Measurements from ENCODE around the gene LGALSL.
"Not testable (repeated sequence)": the region's sequence is repeated elsewhere in the genome, so short reads cannot be mapped to it uniquely, and the experiment has no call there.

Gene LGALSL

DNA sequence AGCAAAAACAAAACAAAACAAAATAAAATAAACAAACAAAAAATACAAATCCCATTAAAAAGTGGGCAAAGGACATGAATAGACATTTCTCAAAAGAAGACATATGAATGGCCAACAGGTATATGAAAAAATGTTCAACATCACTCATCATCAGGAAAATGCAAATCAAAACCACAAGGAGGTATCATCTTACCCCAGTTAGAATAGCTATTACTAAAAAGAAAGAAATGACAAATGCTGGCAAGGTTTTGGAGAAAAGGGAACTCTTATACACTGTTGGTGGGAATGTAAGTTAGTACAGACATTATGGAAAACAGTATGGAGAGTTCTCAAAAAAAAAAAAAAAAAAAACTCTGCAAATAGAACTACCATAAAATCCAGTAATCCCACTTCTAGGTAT is 8.0 kb upstream of the LGALSL start:
- not testable (repeated sequence) for DNase-seq

DNA sequence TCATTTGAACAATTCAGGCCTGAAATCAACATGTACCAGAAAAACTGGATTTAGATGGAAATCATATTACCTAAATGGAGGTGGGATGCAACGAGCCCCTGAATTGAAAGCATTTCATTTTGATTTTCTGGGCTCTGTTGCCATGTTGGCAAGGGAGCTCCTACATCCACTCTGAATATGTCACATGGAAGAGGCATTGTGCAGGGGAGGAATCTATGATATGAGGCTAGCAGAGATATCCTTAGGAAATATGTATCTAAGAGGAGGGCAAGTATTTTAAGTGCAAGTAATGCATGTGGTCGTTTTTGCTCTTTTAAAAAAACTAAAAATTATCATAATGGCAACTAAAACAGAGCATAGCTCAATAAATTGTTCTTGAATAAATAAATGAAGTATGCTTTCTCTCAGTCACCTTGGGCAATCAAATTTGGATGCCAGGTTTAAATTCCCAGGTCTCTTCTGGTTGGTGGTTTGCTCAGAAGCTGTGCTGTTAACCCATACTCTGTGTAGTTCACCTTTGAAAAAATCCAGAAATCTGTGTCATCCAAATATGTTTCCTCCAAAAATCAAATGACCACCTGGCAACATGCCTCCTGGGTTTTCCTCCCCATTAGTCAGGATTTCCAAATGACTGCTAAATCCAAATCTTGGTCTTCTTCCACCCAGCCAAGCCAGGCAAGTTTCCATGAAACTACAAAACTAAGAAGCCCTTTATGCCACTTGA is 6.5 kb upstream of the LGALSL start:
- no peak for DNase-seq

DNA sequence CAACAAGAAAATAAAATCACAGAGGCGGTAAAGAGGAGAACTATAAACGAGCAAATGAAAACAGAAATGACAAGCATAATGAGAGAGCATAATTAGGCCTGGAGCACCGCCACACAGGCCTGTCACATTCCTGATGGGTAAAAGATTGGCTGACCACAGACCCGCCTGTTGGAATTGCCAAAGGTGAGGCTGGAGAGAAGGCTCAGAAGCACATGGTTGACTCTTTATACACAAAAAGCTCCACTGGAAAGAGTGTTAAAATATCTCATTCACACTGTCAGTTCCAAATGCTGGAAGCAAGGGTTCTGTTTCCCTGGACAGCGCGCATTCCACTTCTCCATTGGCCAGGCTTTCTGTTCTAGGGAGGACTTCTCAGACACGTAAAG is 5.9 kb upstream of the LGALSL start:
- DNase-seq = no peak

DNA sequence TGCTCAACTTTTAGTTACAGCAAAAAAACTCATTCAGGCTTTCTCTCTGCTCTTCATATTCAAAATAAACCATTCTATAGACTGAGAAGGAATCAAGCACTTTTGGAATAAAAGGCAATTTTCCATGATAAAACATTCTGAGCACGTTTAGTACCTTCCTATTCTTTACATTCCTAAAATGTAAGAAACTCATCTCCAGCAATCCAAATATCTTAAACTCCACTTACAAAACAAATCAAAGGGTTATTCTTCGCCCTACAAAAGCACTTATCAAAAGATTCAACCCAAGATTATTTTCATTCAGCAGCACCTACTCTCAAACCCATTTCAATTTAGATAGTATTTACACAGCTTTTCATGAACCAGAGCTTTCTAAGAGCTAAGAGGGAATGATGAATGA is 2.9 kb upstream of the LGALSL start:
- no peak for DNase-seq

DNA sequence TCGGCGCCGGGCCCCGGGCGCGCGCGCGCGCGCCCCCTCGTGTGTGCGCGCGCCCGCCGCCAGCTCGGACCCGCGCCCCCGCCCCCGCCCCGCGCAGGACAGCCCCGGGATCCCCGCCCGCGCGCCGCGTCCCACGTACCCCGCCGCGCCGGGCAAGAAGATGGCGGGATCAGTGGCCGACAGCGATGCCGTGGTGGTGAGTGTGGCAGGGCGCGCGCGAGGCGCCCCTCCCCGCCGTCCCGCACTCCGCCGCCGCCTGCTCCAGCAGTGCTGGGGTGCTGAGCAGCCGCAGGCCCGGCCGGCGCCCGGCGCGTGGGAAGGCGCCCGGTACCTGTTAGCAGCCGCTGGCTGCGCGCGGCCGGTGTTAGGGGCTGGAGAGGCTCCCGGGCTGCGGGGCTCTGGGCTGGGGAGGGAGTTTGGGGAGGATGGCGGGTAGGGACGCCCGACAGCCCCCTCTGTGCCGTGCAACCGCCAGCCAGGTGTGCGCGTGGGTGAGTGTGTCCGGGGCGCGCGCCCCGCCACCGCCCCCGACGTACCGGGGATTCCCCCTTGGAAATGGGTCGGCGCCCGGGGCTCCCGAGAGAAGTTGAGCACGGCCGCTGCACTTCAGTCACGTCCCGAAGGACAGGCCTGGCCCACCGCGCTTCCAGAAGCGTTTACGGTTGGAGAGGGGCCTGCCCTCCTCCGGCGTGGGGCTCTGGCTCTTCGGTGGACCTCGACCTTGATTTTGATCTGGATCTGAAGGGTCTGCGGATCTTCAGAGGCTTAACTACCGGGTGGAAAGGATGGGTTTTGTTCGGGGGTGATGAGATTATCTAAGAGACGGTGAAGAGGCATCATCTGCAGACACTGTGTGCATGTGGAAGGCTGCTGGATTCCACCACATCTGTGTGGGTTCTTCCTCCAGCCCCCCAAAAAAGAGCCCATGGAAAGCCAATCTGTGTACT is 697 bp downstream of the LGALSL start:
- DNase-seq = peak; percentile 56

DNA sequence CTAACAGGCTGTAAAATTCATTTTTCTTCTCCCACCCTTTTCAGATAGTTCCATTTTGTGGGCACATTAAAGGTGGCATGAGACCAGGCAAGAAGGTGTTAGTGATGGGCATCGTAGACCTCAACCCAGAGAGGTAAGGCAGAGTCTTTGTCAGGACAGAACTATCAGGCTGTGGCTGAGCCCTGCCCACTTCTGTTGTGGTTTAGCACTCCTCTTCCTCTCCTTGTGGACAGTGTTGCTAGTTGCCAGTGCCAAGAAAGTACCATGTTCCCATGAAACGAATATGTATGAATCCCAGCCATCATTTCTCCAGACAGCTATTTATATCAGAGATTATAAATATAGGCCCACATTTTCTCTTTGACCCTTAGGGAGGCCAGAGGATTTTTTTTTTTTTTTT is 1.6 kb downstream of the LGALSL start:
- DNase-seq = no peak

DNA sequence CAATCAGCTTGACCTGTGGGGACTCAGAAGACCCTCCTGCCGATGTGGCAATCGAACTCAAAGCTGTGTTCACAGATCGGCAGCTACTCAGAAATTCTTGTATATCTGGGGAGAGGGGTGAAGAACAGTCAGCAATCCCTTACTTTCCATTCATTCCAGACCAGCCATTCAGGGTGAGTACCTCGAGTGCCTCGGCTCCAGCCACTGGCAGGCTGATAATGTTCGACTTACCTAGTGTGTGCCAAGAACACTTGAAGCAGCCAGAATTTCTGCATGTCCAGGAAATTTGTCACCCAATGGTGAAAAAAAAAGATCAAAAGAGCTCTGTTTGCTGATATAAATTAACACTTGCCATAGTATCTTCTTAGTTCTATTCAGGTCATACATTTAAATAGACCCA is 2.3 kb downstream of the LGALSL start:
- no peak for DNase-seq

DNA sequence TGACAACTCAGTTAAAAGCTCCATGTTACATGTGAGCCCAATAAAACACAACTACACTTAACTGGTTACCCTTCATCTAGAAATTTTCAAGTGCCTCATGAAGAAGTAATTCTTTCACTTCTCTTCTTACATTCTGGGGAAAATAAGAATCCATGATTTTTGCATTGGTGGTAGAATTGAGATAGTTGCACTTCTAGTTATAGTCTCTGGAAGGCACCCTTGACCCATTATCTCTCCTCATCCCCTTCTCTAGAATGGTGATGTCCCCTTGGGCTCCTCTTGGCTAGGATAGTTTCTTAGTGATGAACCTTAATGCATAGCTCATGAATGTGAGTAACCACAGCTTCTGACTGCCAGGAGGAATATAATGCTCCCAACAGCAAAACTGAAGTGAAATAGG is 3.6 kb downstream of the LGALSL start:
- DNase-seq = no peak

DNA sequence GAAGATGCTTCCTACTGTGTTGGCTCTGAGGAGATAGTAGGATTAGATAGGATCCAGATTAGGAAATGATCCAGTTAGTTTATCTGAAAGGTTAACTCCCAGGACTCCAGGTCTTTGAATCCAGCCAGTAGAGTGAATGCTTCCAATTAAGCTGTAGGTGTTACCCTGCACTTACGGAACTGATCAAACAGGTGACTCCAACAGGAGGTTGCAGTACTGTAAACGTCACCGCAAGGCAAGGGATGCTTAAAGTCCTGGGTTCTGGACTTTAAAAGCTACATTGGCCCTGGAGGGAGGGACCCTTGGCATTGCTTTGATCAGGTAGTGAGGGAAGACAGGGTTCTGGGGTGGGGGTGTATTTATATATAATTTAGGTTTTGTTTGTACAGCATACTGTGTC is 5.6 kb downstream of the LGALSL start:
- DNase-seq = no peak

DNA sequence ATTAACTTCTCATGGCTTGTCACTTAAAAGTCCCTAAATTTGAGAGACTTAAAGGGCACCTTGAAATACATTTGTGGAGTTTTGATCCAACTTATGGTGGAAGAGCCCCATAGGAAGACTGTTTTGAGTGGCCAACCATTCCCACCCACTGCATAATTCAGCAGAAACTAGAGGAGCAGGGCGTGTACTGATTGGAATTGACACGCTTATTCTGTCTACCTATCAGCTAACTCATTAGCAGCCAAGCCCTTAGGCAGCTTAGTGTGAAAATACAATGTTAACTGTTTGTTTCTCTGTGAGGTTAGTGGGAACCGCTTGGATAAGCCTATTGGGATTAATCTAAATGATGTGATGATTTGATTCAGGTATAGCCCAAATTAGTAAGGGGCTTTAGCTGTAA is 6.4 kb downstream of the LGALSL start:
- DNase-seq = no peak

DNA sequence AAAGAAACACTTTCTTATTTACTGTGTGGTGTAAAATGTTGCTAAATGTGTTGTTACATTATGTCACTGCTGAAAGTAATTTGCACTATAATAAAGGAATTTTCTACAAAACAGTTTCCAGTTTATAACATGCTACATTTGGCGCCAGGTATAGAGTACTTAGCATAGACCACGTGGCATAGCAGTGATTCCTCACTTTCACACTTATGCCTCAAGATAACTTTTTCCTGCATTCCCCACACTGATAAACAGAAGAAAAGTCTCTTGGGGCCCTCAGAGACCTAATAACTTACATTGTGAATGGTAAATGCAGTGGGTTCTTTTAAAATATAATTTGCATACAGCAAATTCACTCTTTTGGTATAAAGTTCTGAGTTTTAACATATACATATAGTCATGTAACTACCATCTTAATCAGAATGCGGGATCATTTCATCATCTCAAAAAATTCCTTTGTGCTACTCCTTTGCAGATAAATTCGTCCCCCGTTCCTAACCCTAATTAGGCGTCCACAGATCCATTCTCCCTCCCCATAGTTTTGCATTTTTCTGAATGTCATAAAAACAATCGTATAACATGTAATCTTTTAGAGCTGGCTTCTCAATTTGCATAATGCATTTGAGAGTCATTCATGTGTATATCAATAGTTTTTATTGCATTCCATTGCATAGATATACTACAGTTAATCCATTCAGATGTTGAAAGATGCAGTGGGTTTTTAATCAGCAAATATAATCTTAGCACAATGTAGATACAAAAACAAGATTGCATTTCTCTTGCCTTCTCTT is 7.5 kb downstream of the LGALSL start:
- no peak for DNase-seq

DNA sequence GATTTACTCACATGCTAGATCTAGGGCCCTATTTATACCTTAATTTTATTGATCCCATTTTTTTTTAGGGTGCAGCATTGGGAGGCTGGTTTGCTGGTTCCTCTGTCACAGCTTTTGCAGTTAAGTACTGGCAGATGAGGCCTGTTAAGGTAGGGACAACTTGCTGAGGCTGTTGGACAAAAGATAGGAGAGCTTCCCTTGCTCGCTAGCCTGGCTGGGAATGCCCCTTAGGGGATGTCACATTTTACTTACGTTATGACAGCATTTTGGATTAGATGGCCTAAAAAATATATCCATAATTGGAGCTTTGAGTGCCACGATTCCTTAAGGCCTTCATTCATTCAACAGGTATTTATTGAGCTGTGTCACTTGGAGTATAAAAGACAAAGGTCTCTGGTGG is 8.2 kb downstream of the LGALSL start:
- no peak for DNase-seq

DNA sequence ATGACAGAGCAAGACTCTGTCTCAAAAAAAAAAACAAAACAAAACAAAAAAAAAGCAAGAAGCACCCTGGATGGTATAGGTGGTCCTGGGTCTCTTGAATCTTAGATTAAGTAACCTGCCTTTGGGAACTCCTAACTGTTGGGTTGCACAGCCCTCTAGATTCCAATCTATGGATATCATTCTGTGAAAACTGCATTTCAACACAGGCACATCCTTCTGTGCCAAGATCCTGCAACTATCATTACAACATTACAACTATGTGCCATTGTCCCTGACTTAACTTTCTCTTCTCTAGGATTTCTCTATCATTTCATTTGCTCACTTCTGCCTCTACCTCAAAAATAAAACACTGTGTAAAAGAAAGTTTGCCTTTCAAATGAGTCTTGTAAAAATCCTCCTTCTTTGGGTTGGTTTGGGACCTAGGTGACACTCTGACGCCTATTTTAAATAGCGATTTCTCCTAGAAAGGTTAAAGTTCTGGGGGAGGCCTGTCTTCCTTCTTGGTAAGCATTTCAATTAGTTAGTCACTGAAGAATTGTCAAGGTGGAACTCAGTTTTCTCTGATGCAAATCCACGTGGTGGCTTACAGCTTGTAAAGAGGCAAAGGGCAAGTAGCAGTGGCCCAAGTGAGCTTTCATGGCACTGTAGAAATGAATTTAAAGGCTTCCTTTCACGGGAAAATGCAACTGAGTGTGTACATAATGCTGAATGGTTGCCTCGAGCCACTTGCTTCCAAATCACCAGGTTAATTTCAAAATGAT is 9.2 kb downstream of the LGALSL start:
- no peak for DNase-seq

DNA sequence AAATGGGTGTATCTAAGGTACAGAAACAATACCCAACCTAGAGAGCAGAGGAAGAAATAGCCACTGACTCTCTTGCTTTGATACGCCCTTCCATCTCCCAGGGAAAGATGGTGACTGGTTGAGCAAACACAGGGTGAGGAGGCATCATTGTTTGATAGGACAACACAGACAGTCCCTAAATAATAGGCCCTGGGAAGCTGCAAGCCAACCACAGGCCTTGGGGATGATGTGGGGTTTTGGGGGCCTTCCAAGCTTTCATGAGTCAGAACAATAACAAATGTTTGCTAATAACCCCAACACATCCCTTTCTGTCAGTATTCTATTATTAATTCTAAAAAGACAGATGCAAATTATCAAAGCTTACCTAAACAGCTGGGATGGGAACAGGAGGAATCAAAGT is 9.8 kb downstream of the LGALSL start:
- no peak for DNase-seq

DNA sequence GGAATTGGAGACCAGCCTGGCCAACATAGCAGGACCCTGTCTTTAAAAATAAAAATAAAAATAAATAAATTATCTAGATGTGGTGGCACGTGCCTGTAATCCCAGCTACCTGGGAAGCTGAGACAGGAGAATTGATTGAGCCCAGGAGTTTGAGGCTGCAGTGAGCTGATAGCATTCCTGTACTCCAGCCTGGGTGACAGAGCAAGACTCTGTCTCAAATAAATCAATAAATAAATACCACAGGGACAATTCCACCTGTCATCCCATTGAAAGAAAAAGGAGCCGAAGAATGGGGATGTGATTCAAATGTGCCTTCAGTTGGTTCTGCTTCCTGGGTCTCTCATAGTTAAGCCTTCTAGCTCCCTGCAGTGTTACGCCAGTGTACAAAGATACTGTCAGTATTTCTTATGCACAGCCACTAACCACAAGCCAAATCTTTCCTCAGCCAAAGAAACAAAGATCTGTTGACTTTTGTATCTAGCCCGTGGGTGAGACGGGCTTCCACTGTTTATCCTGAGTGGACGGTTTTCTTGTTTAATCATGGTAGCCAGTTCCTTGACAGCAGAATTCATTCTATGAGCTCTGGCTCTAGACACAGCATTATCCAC is 12.6 kb downstream of the LGALSL start:
- DNase-seq = no peak

DNA sequence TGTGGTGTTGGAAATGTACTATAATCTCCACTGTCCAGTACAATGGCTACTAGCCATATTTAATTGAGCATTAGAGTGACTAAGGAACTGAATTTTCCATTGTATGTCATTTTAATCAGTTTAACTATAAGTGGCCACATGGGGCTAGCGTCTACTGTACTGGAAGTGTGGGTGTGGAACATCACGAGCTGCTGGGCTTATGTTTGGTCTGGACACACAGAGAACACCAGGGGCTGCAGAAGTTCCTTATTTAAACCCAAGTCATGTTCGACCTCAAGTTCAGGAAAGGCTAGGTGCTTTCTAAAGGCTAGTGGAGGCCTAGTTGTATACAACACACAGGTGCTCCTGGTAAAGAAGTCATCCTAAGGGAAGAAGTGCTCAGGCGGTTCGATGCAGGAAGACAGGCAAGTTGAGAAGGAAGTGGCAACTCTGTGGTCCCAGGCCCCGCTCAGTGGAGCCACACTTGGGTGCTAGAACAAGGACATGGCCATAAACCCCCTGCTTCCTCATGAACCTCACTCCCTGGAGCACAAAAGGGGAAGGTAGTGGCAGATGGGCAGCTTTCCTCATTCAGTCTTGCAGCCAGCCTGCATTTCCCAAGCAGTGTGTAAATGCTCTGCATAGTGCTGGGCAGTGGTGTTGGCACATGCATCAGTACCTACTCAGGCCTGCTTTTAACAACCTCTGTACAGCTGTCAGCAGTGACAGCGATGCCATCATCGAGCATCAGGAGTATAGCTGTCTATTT is 13.3 kb downstream of the LGALSL start:
- DNase-seq = no peak

DNA sequence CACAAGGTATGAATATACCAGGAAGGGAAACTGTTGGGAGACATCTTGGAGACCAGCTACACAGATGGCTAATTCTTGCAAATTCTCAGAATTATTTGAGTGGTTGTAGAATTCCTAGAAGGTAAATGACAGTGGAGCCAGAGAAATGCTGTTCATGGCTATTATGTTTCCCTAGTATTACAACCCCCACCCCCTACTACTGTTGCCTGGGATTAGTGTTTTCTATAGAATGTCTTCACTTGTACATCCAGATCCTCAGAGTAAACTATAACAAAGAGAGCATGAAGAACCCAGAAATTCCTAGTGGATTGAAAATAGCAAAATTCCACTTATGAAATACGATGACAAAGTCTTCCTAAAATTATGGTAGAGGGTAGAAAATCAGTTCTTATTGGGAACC is 15.3 kb downstream of the LGALSL start:
- no peak for DNase-seq

DNA sequence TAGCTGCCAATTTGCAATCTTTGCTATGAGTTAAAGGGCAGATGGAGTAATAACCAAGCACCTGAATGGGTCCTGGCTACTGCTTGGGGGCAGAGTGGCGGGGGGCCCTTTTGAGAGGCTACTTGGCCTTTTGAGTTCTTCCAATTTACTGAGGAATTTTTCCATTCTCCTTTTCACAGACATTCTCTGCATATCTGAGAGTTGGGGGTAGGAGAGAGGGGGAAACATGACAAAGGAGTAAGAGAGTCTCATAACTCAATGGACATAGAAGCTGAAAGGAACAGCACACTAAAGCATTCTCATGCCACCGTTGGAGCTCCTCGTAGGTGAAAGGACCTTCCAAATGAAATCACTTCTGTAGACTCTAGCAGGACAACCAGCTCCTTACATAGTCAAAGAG is 16.1 kb downstream of the LGALSL start:
- no peak for DNase-seq

DNA sequence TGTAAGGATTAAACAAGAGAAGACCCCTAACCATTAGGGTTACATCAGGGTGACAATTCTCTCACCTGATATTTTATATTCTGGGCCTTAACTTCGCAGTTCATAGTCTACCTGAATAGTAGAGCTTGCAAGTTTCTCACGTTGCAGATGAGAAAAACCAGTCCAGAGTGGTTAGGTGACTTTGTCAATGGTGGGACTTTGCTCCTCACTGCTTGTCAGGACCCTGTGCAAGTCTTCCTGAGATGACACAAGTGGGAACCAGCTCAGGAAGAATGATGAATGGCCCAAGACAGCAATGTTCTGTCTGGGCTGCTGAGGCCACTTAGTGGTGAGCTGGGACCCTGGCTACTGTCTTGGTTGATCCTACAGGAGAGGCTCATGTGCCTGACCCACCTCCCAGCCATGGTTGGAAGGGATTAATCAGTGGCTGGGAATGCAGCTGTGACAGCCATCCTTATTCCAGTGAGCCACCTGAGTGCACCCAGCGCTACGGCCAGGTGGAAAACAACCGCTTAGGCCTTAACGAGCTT is 16.9 kb downstream of the LGALSL start:
- DNase-seq = no peak

DNA sequence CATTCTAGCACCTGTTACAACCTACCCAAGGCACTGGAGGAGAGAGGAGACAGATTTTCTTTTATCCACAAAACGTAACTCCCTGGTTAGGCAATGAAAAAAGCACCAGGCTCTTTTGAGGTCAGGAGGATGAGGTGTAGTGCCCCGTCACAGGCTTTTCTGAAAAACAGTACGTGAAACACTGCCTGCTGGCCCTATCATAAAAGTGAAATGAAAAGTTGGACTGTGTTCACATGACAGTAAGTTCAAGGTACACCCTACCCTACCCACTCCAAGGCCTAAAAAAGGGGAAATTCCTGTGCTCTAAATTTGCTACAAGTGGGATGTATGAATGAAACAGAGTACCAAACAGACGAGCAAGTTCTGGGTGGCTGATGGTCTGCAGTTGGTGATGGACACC is 17.6 kb downstream of the LGALSL start:
- DNase-seq = no peak

DNA sequence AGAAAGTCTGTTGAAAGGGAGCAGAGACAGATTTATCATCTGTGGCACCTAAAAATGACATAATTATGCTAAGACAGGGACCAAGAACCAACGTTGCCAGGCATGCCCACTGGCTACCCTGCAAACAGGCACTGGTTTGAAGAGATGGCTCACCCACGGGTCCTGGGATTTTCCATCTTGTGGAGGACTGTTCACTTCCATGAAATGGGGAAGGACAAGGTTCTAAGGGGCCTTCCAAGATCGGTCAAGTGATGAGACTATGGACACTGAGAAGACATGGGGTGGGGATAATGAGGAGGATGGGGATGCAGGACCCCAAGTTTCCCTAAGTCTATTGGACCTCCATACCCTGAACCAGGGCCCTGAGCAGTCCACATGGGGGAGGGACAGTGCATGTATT is 18.9 kb downstream of the LGALSL start:
- DNase-seq = no peak
